ENCODE data around the gene RUNX1.

DNA sequence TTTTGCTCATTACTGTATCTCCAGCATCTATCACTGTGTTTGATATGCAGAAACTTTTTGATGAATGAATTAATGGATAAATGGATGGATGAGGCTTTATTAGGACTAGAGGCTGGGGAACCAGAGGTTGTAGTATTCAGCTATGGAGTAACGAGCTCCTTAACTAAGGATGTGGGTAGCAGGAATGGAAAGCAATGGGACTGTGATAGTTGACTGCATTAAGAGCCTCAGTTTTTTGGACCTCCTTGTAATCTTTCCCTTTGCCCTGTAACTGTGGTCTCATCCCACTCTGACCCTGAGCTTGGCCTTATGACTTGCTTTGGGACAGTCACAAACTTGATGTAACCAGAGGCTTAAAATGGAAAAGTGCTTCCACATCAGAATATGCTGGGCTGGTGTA, 9.0 kb upstream of the RUNX1 start:
- TF ChIP-seq, protein P1, sequence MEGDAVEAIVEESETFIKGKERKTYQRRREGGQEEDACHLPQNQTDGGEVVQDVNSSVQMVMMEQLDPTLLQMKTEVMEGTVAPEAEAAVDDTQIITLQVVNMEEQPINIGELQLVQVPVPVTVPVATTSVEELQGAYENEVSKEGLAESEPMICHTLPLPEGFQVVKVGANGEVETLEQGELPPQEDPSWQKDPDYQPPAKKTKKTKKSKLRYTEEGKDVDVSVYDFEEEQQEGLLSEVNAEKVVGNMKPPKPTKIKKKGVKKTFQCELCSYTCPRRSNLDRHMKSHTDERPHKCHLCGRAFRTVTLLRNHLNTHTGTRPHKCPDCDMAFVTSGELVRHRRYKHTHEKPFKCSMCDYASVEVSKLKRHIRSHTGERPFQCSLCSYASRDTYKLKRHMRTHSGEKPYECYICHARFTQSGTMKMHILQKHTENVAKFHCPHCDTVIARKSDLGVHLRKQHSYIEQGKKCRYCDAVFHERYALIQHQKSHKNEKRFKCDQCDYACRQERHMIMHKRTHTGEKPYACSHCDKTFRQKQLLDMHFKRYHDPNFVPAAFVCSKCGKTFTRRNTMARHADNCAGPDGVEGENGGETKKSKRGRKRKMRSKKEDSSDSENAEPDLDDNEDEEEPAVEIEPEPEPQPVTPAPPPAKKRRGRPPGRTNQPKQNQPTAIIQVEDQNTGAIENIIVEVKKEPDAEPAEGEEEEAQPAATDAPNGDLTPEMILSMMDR (IDR thresholded peaks at IDR 0.05; ENCODE audit: low read depth, low read length) = no peak
- TF ChIP-seq POLR2A (IDR thresholded peaks at IDR 0.05; ENCODE audit: extremely low read depth, insufficient read length) (no peak), MYC (IDR thresholded peaks at IDR 0.05; ENCODE audit: low read depth, low read length) (no peak)
